ENCODE results near the gene TMEM240.
"Not testable (repeated sequence)": the region's sequence is repeated elsewhere in the genome, so short reads cannot be mapped to it uniquely, and the experiment has no call there.

DNA sequence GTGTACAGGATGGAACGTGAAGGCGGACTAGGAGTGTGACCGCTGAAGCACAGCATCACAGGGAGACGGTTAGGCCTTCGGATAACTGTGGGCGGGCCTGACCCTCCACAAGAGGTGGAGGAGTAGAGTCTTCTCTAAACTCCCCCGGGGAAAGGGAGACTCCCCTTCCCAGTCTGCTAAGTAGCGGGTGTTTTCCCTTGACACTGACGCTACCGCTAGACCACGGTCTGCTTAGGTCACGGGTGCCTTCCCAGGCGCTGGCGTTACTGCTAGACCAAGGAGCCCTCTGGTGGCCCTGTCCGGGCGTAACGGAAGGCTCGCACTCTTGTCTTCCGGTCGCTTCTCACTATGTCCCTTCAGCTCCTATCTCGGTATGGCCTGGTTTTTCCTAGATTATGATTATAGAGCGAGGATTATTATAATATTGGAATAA, 35.0 kb downstream of the TMEM240 start:
- TF ChIP-seq, protein P1, sequence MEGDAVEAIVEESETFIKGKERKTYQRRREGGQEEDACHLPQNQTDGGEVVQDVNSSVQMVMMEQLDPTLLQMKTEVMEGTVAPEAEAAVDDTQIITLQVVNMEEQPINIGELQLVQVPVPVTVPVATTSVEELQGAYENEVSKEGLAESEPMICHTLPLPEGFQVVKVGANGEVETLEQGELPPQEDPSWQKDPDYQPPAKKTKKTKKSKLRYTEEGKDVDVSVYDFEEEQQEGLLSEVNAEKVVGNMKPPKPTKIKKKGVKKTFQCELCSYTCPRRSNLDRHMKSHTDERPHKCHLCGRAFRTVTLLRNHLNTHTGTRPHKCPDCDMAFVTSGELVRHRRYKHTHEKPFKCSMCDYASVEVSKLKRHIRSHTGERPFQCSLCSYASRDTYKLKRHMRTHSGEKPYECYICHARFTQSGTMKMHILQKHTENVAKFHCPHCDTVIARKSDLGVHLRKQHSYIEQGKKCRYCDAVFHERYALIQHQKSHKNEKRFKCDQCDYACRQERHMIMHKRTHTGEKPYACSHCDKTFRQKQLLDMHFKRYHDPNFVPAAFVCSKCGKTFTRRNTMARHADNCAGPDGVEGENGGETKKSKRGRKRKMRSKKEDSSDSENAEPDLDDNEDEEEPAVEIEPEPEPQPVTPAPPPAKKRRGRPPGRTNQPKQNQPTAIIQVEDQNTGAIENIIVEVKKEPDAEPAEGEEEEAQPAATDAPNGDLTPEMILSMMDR (IDR thresholded peaks at IDR 0.05), result peak; percentile 17
- not testable (repeated sequence) for TF ChIP-seq EZH2 (IDR thresholded peaks at IDR 0.05; ENCODE audit: borderline replicate concordance, insufficient read depth, low read depth, low read length, poor library complexity, severe bottlenecking)
